ENCODE measurements around the gene NKD2. TPM values are rescaled to one million over a fixed set of nuclear protein-coding genes. Genes with fewer than 3 reads are reported as not detected.

NKD2 gene
- polyA plus RNA-seq, 1 donor (not counting 4 experiments of a cell fraction or from before 2014, with no cell fraction given), result not detected

- no peaks in the 10 kb centered on the region for H3K36me3 ChIP-seq (ENCODE audit: control insufficient read depth in 2 of 2, extremely low read depth in 1 of 2, insufficient read depth in 2 of 2, low read length in 2 of 2)
- no peaks in the 10 kb centered on the region for H3K9me1 ChIP-seq (ENCODE audit: control insufficient read depth, extremely low read depth, insufficient read depth, low read length)
- H3K27me3 ChIP-seq (ENCODE audit: control insufficient read depth, extremely low read depth, insufficient read depth, low read length), result no peaks in the 10 kb centered on the region
- no peak for DNase-seq (ENCODE audit: low read depth, low spot score)
- no peaks in the 10 kb centered on the region for H3K4me1 ChIP-seq (ENCODE audit: control insufficient read depth, extremely low read depth, insufficient read depth, low read length)
- H3K4me2 ChIP-seq (ENCODE audit: control insufficient read depth, extremely low read depth, insufficient read depth, low read depth, low read length), result no peak overlapping the region
- no peaks in the 10 kb centered on the region for H3K9me3 ChIP-seq (ENCODE audit: control insufficient read depth, low read depth, low read length)
- H4K20me1 ChIP-seq (ENCODE audit: control insufficient read depth, extremely low read depth, insufficient read depth, low read length), result no peaks in the 10 kb centered on the region
- dilution Hi-C loops (cut with MboI; ENCODE audit: extremely low pct_ligation_motif_present, low sequenced_read_pairs), result no loop called here
- H3K9ac ChIP-seq (ENCODE audit: control insufficient read depth, extremely low read depth, insufficient read depth, low read length), result no peak overlapping the region
- no peak overlapping the region for H3K27ac ChIP-seq (ENCODE audit: control insufficient read depth, insufficient read depth, low read length)
- H3K4me3 ChIP-seq (ENCODE audit: control insufficient read depth in 2 of 3, extremely low read depth in 1 of 3, insufficient read depth in 2 of 3, low read depth in 1 of 3, low read length in 3 of 3), result no peak overlapping the region
- no peak for FAIRE-seq
- H2AFZ ChIP-seq (ENCODE audit: control insufficient read depth, low read length), result no peak overlapping the region
- TF ChIP-seq CTCF (optimal IDR thresholded peaks at IDR 0.05 in 1 of 3, IDR thresholded peaks at IDR 0.05 in 1 of 3, conservative IDR thresholded peaks at IDR 0.05 in 1 of 3; ENCODE audit: extremely low read depth in 1 of 3, insufficient read depth in 2 of 3, low read length in 3 of 3) (no peak), EZH2 (IDR thresholded peaks at IDR 0.05; ENCODE audit: low read length) (no peak)
- H3K79me2 ChIP-seq (ENCODE audit: control insufficient read depth, insufficient read depth, low read length), result no peaks in the 10 kb centered on the region
Observed at GRCh38 chr5:1068895-1069719, 60.5 kb downstream of the NKD2 start.

- Histone ChIP-seq H3K4me2 (ENCODE audit: control insufficient read depth, extremely low read depth, insufficient read depth, low read depth, low read length) (no peak overlapping the region), H4K20me1 (ENCODE audit: control insufficient read depth, extremely low read depth, insufficient read depth, low read length) (no peaks in the 10 kb centered on the region), H3K36me3 (ENCODE audit: control insufficient read depth in 2 of 2, extremely low read depth in 1 of 2, insufficient read depth in 2 of 2, low read length in 2 of 2) (no peaks in the 10 kb centered on the region), H3K9me1 (ENCODE audit: control insufficient read depth, extremely low read depth, insufficient read depth, low read length) (no peaks in the 10 kb centered on the region), H3K79me2 (ENCODE audit: control insufficient read depth, insufficient read depth, low read length) (no peaks in the 10 kb centered on the region), H3K27ac (ENCODE audit: control insufficient read depth, insufficient read depth, low read length) (no peak overlapping the region), H3K4me3 (ENCODE audit: control insufficient read depth in 2 of 3, extremely low read depth in 1 of 3, insufficient read depth in 2 of 3, low read depth in 1 of 3, low read length in 3 of 3) (no peak overlapping the region), H3K9me3 (ENCODE audit: control insufficient read depth, low read depth, low read length) (no peaks in the 10 kb centered on the region), H2AFZ (ENCODE audit: control insufficient read depth, low read length) (no peak overlapping the region), H3K4me1 (ENCODE audit: control insufficient read depth, extremely low read depth, insufficient read depth, low read length) (no peaks in the 10 kb centered on the region), H3K27me3 (ENCODE audit: control insufficient read depth, extremely low read depth, insufficient read depth, low read length) (no peaks in the 10 kb centered on the region), H3K9ac (ENCODE audit: control insufficient read depth, extremely low read depth, insufficient read depth, low read length) (no peak overlapping the region)
- FAIRE-seq, result no peak
- dilution Hi-C loops (cut with MboI; ENCODE audit: extremely low pct_ligation_motif_present, low sequenced_read_pairs), result no loop called here
- no peak for DNase-seq (ENCODE audit: low read depth, low spot score)
- TF ChIP-seq EZH2 (IDR thresholded peaks at IDR 0.05; ENCODE audit: low read length) (no peak), CTCF (optimal IDR thresholded peaks at IDR 0.05 in 1 of 3, IDR thresholded peaks at IDR 0.05 in 1 of 3, conservative IDR thresholded peaks at IDR 0.05 in 1 of 3; ENCODE audit: extremely low read depth in 1 of 3, insufficient read depth in 2 of 3, low read length in 3 of 3) (no peak)
Observed at GRCh38 chr5:1069720-1070088, 61.1 kb downstream of the NKD2 start.
